NCI-H446 treated with DMSO at 0.1 percent for 48 hours (cell line): ENCODE data around the gene HEXB.
"Not testable (repeated sequence)": the region's sequence is repeated elsewhere in the genome, so short reads cannot be mapped to it uniquely, and the experiment has no call there.

Source experiments
- DNase-seq: peaks from one replicate; lab custom pipeline; 2025; lab: John Stamatoyannopoulos, UW

HEXB gene

GRCh38 chr5:74738406-74738805 lies 53.4 kb downstream of the HEXB start:
- DNase-seq: no peak

GRCh38 chr5:74748742-74749141 lies 63.7 kb downstream of the HEXB start:
- not testable (repeated sequence) for DNase-seq

DNA sequence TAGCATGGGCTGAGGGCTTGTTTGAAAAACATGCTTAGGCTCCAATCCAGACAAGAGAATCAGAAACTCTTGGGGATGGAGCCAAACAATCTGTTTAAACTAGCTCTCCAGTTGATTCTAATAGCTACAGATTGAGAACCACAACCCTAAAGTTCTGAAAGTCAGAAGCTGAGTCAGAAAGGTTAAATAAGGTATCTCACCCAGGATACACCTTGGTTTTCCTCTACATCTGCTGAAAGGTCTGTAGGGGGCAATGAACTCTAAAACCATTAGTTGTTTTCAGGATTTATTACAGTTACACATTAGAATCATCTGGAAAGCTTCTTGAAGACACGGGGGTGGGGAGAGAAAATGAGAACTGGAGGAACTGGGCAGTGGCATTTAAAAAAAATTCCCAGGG lies 76.2 kb downstream of the HEXB start:
- DNase-seq: peak; percentile 8

GRCh38 chr5:74762599-74762998 lies 77.6 kb downstream of the HEXB start:
- DNase-seq: no peak

GRCh38 chr5:74763504-74763903 lies 78.5 kb downstream of the HEXB start:
- no peak for DNase-seq

GRCh38 chr5:74765201-74765600 lies 80.2 kb downstream of the HEXB start:
- DNase-seq: no peak

GRCh38 chr5:74765929-74766328 lies 80.9 kb downstream of the HEXB start:
- no peak for DNase-seq

DNA sequence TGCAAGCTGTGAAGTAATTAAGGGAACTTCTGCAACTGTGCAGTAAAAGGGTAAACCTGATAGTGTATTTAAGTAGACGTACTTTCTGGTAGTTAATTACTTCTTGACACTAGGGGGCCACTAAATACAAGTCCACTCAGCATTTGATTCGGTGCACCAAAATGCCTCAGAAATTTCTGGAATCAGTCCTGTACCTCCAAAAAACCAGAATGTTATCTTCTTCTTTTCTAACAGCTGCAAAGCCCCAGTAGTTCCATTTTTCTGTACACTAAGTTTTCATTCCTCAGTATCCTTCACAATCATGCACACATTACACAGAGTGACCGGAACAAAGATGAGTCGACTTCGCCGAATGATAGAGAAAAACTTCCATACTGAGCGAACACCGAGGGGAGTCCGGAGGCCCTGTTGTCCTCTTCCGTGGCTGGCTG lies 81.4 kb downstream of the HEXB start:
- DNase-seq: peak; percentile 10

DNA sequence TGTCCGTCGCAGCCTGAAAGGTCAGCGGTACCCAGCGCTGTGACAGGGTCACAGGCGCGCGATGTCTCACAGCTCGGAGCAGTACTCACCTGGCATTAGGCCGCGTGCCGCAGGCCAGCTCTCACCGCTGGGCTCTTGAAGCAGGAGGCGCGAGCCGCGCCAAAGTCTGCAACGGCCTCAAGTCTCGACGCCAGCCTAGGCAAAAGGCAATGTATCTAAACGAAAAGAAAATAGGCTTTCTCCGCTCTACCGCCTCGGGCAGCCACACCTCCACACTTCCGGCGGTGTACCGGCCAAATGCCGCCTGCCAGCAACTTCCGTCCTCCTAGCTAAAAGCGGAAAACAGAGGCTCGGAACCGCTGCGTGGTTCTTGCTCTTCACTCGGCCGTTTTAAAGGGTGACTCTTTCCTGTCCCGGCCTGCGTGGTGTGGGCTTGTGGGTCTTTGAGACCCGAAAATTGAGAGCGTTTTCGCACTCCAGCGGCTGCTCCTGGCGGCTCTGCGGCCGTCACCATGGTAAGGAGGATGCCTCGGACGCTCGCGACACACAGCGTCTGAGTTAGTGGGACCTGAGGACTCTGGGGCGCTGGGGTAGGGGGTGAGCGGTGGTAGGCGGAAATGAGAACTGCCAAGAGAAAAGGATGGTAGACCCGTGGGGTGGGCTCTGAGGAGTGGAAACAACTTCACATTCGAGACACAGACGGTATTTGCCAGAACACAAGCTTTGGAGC lies 82.0 kb downstream of the HEXB start, which contains the start of the genes GFM2 and NSA2:
TSS of gene GFM2 (minus strand) at position 269 of the 730 bp plus-strand sequence. CDS start 3,375 bp downstream, outside the sequence.
TSS of gene NSA2 (plus strand) at position 401 of the 730 bp plus-strand sequence. CDS start at position 513, 112 bp downstream.
- peak; percentile 84 for DNase-seq

DNA sequence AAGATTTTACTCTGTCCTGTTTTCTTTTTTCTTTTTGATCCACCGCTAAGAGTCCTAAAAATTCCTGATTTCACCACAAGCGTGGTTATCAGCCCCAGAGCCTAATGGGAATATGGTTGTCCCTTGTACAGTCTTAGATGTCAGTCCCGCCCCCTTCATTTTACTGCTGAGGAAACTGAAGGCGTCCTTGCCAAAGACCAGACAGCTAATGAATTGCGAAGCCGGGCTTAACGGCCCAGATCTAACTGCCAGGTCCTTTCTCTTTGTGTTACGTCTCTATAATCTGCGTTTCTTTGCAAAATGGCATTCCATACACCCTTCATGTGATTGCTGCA lies 82.5 kb downstream of the HEXB start:
- no peak for DNase-seq
